Measurements from ENCODE around the gene AQR.

AQR gene

GRCh38 chr15:34851751-34852150, 117.8 kb downstream of the AQR start:
- Histone ChIP-seq H3K27me3 (ENCODE audit: insufficient read depth, low read length, poor library complexity, severe bottlenecking) (no peaks in the 10 kb centered on the region), H3K36me3 (ENCODE audit: insufficient read depth, low read length) (peaks cover 19% of the 10 kb centered on the region; the same call in 1 of the 2 replicates), H3K9me3 (ENCODE audit: insufficient read depth, low read depth, low read length) (no peaks in the 10 kb centered on the region), H3K79me2 (ENCODE audit: insufficient read depth, low read length) (no peaks in the 10 kb centered on the region), H3F3A (ENCODE audit: low read depth) (no peaks in the 10 kb centered on the region), H2AFZ (ENCODE audit: low read length) (no peak overlapping the region), H3K4me2 (ENCODE audit: low read depth, low read length, poor library complexity, severe bottlenecking) (no peak overlapping the region), H4K20me1 (ENCODE audit: insufficient read depth, low read length, poor library complexity, severe bottlenecking) (no peaks in the 10 kb centered on the region), H3K4me1 (ENCODE audit: insufficient read depth, low read length, poor library complexity, severe bottlenecking) (no peaks in the 10 kb centered on the region), H3K4me3 (ENCODE audit: low read length, poor library complexity, severe bottlenecking) (no peak overlapping the region), H3K9me2 (replicated peaks; ENCODE audit: low read depth, low read length) (no peaks in the 10 kb centered on the region), H3K9ac (ENCODE audit: low read depth, low read length, poor library complexity, severe bottlenecking) (no peak overlapping the region)
- no peak for TF ChIP-seq EZH2phosphoT487 (IDR thresholded peaks at IDR 0.05; ENCODE audit: borderline replicate concordance)
- TF ChIP-seq CTCF (conservative IDR thresholded peaks at IDR 0.05; ENCODE audit: low read length) = no peak

GRCh38 chr15:34851007-34851406, 118.5 kb downstream of the AQR start:
- Histone ChIP-seq H3K9ac (ENCODE audit: low read depth, low read length, poor library complexity, severe bottlenecking) (no peak overlapping the region), H3K79me2 (ENCODE audit: insufficient read depth, low read length) (no peaks in the 10 kb centered on the region), H3K9me2 (replicated peaks; ENCODE audit: low read depth, low read length) (no peaks in the 10 kb centered on the region), H3K4me2 (ENCODE audit: low read depth, low read length, poor library complexity, severe bottlenecking) (no peak overlapping the region), H3K36me3 (ENCODE audit: insufficient read depth, low read length) (peaks cover 12% of the 10 kb centered on the region; the same call in 1 of the 2 replicates), H3K9me3 (ENCODE audit: insufficient read depth, low read depth, low read length) (no peaks in the 10 kb centered on the region), H3K27me3 (ENCODE audit: insufficient read depth, low read length, poor library complexity, severe bottlenecking) (no peaks in the 10 kb centered on the region), H3K4me3 (ENCODE audit: low read length, poor library complexity, severe bottlenecking) (no peak overlapping the region), H3F3A (ENCODE audit: low read depth) (no peaks in the 10 kb centered on the region), H2AFZ (ENCODE audit: low read length) (no peak overlapping the region), H3K4me1 (ENCODE audit: insufficient read depth, low read length, poor library complexity, severe bottlenecking) (no peaks in the 10 kb centered on the region), H4K20me1 (ENCODE audit: insufficient read depth, low read length, poor library complexity, severe bottlenecking) (no peaks in the 10 kb centered on the region)
- no peak for TF ChIP-seq CTCF (conservative IDR thresholded peaks at IDR 0.05; ENCODE audit: low read length)
- no peak for TF ChIP-seq EZH2phosphoT487 (IDR thresholded peaks at IDR 0.05; ENCODE audit: borderline replicate concordance)

GRCh38 chr15:34850121-34850520, 119.4 kb downstream of the AQR start:
- TF ChIP-seq EZH2phosphoT487 (IDR thresholded peaks at IDR 0.05; ENCODE audit: borderline replicate concordance) = no peak
- no peak for TF ChIP-seq CTCF (conservative IDR thresholded peaks at IDR 0.05; ENCODE audit: low read length)
- Histone ChIP-seq H3K36me3 (ENCODE audit: insufficient read depth, low read length) (peaks cover 4% of the 10 kb centered on the region; the same call in 1 of the 2 replicates), H3K4me2 (ENCODE audit: low read depth, low read length, poor library complexity, severe bottlenecking) (no peak overlapping the region), H3K79me2 (ENCODE audit: insufficient read depth, low read length) (no peaks in the 10 kb centered on the region), H3K9ac (ENCODE audit: low read depth, low read length, poor library complexity, severe bottlenecking) (no peak overlapping the region), H2AFZ (ENCODE audit: low read length) (no peak overlapping the region), H3K9me2 (replicated peaks; ENCODE audit: low read depth, low read length) (no peaks in the 10 kb centered on the region), H4K20me1 (ENCODE audit: insufficient read depth, low read length, poor library complexity, severe bottlenecking) (no peaks in the 10 kb centered on the region), H3K9me3 (ENCODE audit: insufficient read depth, low read depth, low read length) (no peaks in the 10 kb centered on the region), H3K27me3 (ENCODE audit: insufficient read depth, low read length, poor library complexity, severe bottlenecking) (no peaks in the 10 kb centered on the region), H3K4me1 (ENCODE audit: insufficient read depth, low read length, poor library complexity, severe bottlenecking) (no peaks in the 10 kb centered on the region), H3K4me3 (ENCODE audit: low read length, poor library complexity, severe bottlenecking) (no peak overlapping the region), H3F3A (ENCODE audit: low read depth) (no peaks in the 10 kb centered on the region)

Data from Loucy (cell line).